ENCODE data around the gene LYSET.

LYSET gene

GRCh38 chr14:93223565-93223964, 38.4 kb downstream of the LYSET start:
- H3K4me3 ChIP-seq (replicated peaks; ENCODE audit: insufficient read depth, low read length): no peak overlapping the region
- no peak for TF ChIP-seq CTCF (IDR thresholded peaks at IDR 0.05; ENCODE audit: insufficient read depth, low read length)
- no peak for TF ChIP-seq POLR2AphosphoS5 (IDR thresholded peaks at IDR 0.05; ENCODE audit: low read depth)
- TF ChIP-seq GABPA (IDR thresholded peaks at IDR 0.05; ENCODE audit: low read depth): no peak
- no peak for TF ChIP-seq REST (IDR thresholded peaks at IDR 0.05; ENCODE audit: insufficient replicate concordance, low read depth)
- no peak for TF ChIP-seq SPI1 (IDR thresholded peaks at IDR 0.05; ENCODE audit: borderline replicate concordance, low read depth)
- DNase-seq (ENCODE audit: low read depth in 1 of 2, low spot score in 1 of 2): no peak
- no peaks in the 10 kb centered on the region for H3K27me3 ChIP-seq (ENCODE audit: insufficient read depth, poor library complexity, severe bottlenecking)
- no peak overlapping the region for H3K27ac ChIP-seq (replicated peaks)

GRCh38 chr14:93228550-93228949, 43.4 kb downstream of the LYSET start:
- peaks cover 17% of the 10 kb centered on the region for H3K27me3 ChIP-seq (ENCODE audit: insufficient read depth, poor library complexity, severe bottlenecking)
- TF ChIP-seq SPI1 (IDR thresholded peaks at IDR 0.05; ENCODE audit: borderline replicate concordance, low read depth) (no peak), CTCF (IDR thresholded peaks at IDR 0.05; ENCODE audit: insufficient read depth, low read length) (no peak), POLR2AphosphoS5 (IDR thresholded peaks at IDR 0.05; ENCODE audit: low read depth) (no peak), GABPA (IDR thresholded peaks at IDR 0.05; ENCODE audit: low read depth) (no peak), REST (IDR thresholded peaks at IDR 0.05; ENCODE audit: insufficient replicate concordance, low read depth) (no peak)
- no peak for DNase-seq (ENCODE audit: low read depth in 1 of 2, low spot score in 1 of 2)
- H3K4me3 ChIP-seq (replicated peaks; ENCODE audit: insufficient read depth, low read length): no peak overlapping the region
- no peak overlapping the region for H3K27ac ChIP-seq (replicated peaks)

- Histone ChIP-seq H3K27ac (replicated peaks) (no peak overlapping the region), H3K27me3 (ENCODE audit: insufficient read depth, poor library complexity, severe bottlenecking) (peaks cover 17% of the 10 kb centered on the region), H3K4me3 (replicated peaks; ENCODE audit: insufficient read depth, low read length) (no peak overlapping the region)
- DNase-seq (ENCODE audit: low read depth in 1 of 2, low spot score in 1 of 2): no peak
- no peak for TF ChIP-seq GABPA (IDR thresholded peaks at IDR 0.05; ENCODE audit: low read depth)
- no peak for TF ChIP-seq POLR2AphosphoS5 (IDR thresholded peaks at IDR 0.05; ENCODE audit: low read depth)
- TF ChIP-seq SPI1 (IDR thresholded peaks at IDR 0.05; ENCODE audit: borderline replicate concordance, low read depth): no peak
- TF ChIP-seq CTCF (IDR thresholded peaks at IDR 0.05; ENCODE audit: insufficient read depth, low read length): no peak
- no peak for TF ChIP-seq REST (IDR thresholded peaks at IDR 0.05; ENCODE audit: insufficient replicate concordance, low read depth)
Observed at GRCh38 chr14:93230539-93230938, 45.4 kb downstream of the LYSET start.
